GM23338 (cell line): ENCODE measurements around the gene ZBTB7B.

Experiments
- ZNF331 ChIP-seq: fragments of 250-450 bp; sonication (Bioruptor Pico); IDR thresholded peaks from 2 replicates; pipeline ENCODE4 v1.5.0; 2020; ENCODE audit warnings: low read depth, mild to moderate bottlenecking, moderate library complexity
- TF ChIP-seq, protein P1 (sequence below), 2 experiments: fragments of 200-600 bp in 1 of 2; sonication (generic) in 1 of 2; conservative IDR thresholded peaks; 2 replicates each; pipeline versions ENCODE4 v1.5.1 to v1.6.1; 2016 to 2017; ENCODE audit warnings: antibody characterized with exemption in 2 of 2, low read depth in 2 of 2, mild to moderate bottlenecking in 2 of 2, moderate library complexity in 1 of 2

DNA sequence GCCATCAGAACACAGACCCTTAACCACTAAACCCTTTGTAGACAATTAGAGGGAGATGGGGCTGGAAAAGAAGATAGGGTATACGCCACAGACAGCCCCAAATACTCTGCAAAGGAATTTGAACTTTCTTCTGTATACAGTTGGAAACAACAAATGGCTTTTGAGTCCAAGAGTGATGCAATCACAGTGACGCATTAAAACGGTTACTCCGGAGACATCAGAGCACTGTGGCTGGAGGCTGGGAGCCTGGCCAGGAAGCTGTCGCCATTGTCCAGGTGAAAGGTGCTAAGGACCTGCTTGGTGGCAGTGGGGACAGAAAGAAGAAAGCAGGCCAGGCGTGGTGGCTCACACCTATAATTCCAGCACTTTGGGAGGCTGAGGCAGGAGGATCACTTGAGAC is 15.3 kb upstream of the ZBTB7B start:
- TF ChIP-seq ZNF331 (CRISPR knock-in tag) = no peak
- TF ChIP-seq, protein P1, sequence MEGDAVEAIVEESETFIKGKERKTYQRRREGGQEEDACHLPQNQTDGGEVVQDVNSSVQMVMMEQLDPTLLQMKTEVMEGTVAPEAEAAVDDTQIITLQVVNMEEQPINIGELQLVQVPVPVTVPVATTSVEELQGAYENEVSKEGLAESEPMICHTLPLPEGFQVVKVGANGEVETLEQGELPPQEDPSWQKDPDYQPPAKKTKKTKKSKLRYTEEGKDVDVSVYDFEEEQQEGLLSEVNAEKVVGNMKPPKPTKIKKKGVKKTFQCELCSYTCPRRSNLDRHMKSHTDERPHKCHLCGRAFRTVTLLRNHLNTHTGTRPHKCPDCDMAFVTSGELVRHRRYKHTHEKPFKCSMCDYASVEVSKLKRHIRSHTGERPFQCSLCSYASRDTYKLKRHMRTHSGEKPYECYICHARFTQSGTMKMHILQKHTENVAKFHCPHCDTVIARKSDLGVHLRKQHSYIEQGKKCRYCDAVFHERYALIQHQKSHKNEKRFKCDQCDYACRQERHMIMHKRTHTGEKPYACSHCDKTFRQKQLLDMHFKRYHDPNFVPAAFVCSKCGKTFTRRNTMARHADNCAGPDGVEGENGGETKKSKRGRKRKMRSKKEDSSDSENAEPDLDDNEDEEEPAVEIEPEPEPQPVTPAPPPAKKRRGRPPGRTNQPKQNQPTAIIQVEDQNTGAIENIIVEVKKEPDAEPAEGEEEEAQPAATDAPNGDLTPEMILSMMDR (conservative IDR thresholded peaks at IDR 0.05; ENCODE audit: low read depth in 2 of 2) = no peak
